HCT116 (cell line): Measurements from ENCODE around the gene ATP8A2.

ENCODE experiments used
- CBX3 ChIP-seq: IDR thresholded peaks from 2 replicates; pipeline ENCODE4 v1.6.1; 2012; ENCODE audit warnings: low read depth
- CEBPB ChIP-seq: IDR thresholded peaks from 2 replicates; pipeline ENCODE4 v1.6.1; 2012; ENCODE audit warnings: low read depth
- CTCF ChIP-seq, 3 experiments: fragments of 200-600 bp in 1 of 3; sonication (generic) in 1 of 3; IDR thresholded peaks in 2 of 3; conservative IDR thresholded peaks in 1 of 3; 2 replicates each; pipeline ENCODE4 v1.5.1; 2012 to 2017; ENCODE audit warnings: low read depth in 2 of 3, low read length in 2 of 3, antibody characterized with exemption in 1 of 3, borderline replicate concordance in 1 of 3, control low read depth in 1 of 3, mild to moderate bottlenecking in 1 of 3, mixed read lengths in 1 of 3, mixed run types in 1 of 3, moderate library complexity in 1 of 3; ENCODE audit not compliant: insufficient read depth in 1 of 3
- EGR1 ChIP-seq: IDR thresholded peaks from 2 replicates; pipeline ENCODE4 v1.6.1; 2012; ENCODE audit warnings: low read depth
- EZH2 ChIP-seq: fragments of 200-600 bp; sonication (generic); IDR thresholded peaks from 2 replicates; pipeline ENCODE4 v1.6.1; 2017; ENCODE audit warnings: antibody characterized with exemption, mixed run types
- EZH2phosphoT487 ChIP-seq: fragments of 200-600 bp; IDR thresholded peaks from 2 replicates; pipeline ENCODE4 v1.6.1; 2018; ENCODE audit warnings: antibody characterized with exemption, borderline replicate concordance
- JUND ChIP-seq: IDR thresholded peaks from 2 replicates; pipeline ENCODE4 v1.6.1; 2012
- MAX ChIP-seq: IDR thresholded peaks from 2 replicates; pipeline ENCODE4 v1.6.1; 2012
- POLR2A ChIP-seq: IDR thresholded peaks from 2 replicates; pipeline ENCODE4 v1.7.0; 2011; ENCODE audit warnings: borderline replicate concordance; ENCODE audit not compliant: insufficient read depth, insufficient read length; ENCODE audit errors: extremely low read depth
- POLR2AphosphoS5 ChIP-seq: IDR thresholded peaks from 2 replicates; pipeline ENCODE4 v1.6.1; 2011; ENCODE audit warnings: mild to moderate bottlenecking, low read depth, low read length, moderate library complexity
- REST ChIP-seq: IDR thresholded peaks from 2 replicates; pipeline ENCODE4 v1.6.1; 2012; ENCODE audit warnings: low read depth
- SIN3A ChIP-seq: IDR thresholded peaks from 2 replicates; pipeline ENCODE4 v1.6.1; 2012; ENCODE audit warnings: low read depth
- ZFX ChIP-seq: fragments of 450-650 bp; IDR thresholded peaks from 2 replicates; pipeline ENCODE4 v1.6.1; 2017
- TF ChIP-seq, protein P1 (sequence below): IDR thresholded peaks from 2 replicates; pipeline ENCODE4 v1.6.1; 2012

DNA sequence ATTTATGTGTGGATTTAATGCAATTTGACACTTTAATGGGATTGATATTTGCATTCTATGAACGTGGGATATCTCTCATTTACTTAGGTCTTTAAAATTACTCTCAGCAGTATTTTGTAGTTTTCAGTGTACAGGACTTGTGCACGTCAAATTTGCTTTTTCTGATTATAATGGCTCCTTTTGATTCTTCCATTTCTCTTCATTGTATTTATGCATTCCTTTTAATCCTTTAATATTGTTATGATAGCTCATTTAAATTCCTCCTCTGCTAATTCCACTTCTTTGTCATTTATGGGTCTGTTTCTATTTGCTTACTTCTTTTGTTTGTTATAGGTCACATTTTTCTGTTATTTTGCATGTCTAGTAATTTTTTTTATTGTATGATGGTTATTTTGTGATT lies 226.6 kb downstream of the ATP8A2 start:
- TF ChIP-seq CTCF (IDR thresholded peaks at IDR 0.05 in 2 of 3, conservative IDR thresholded peaks at IDR 0.05 in 1 of 3; ENCODE audit: borderline replicate concordance in 1 of 3, insufficient read depth in 1 of 3, low read depth in 2 of 3, low read length in 2 of 3) = no peak
- TF ChIP-seq EZH2phosphoT487 = no peak
- TF ChIP-seq POLR2A = no peak
- TF ChIP-seq, protein P1, sequence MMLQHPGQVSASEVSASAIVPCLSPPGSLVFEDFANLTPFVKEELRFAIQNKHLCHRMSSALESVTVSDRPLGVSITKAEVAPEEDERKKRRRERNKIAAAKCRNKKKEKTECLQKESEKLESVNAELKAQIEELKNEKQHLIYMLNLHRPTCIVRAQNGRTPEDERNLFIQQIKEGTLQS = no peak
- TF ChIP-seq POLR2AphosphoS5 = no peak
- TF ChIP-seq CEBPB = no peak
- TF ChIP-seq EZH2 = no peak
- TF ChIP-seq ZFX = no peak
- no peak for TF ChIP-seq REST
- TF ChIP-seq CBX3 = no peak
- TF ChIP-seq JUND = no peak
- no peak for TF ChIP-seq SIN3A
- no peak for TF ChIP-seq EGR1
- no peak for TF ChIP-seq MAX
